HG02870 (cell line): ENCODE results near the gene SLIT1.
A peak's percentile ranks its signal among the peaks of the same experiment; 100 is the strongest.

Source experiments
- ATAC-seq: cut with Tn5 transposase; IDR thresholded peaks from one replicate; pipeline ENCODE4 v1.9.1; 2021; ENCODE audit warnings: mild to moderate bottlenecking, moderate library complexity; ENCODE audit not compliant: unreplicated experiment

SLIT1 gene

GRCh38 chr10:96986200-96986856 is 199.4 kb downstream of the SLIT1 start:
- no peak for ATAC-seq

DNA sequence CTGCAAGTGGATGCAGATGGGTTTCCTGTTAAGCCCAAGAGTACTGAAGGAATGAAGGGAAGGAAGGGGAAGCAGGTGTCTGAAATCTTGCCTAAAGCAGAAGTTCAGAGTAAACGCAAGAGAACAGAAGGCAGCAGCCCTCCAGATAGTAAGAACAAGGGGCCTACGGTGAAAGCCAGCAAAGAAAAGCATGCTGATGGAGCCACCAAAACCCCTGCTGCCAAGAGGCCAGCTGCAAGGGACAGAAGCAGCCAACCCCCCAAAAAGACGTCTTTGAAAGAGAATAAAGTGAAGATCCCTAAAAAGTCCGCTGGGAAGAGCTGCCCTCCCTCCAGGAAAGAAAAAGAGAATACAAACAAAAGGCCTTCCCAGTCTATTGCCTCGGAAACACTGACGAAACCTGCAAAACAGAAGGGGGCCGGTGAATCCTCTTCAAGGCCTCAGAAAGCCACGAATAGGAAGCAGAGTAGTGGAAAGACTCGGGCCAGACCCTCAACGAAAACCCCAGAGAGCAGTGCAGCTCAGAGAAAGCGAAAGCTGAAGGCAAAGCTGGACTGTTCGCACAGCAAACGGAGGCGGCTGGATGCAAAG is 201.1 kb downstream of the SLIT1 start:
- ATAC-seq = no peak

DNA sequence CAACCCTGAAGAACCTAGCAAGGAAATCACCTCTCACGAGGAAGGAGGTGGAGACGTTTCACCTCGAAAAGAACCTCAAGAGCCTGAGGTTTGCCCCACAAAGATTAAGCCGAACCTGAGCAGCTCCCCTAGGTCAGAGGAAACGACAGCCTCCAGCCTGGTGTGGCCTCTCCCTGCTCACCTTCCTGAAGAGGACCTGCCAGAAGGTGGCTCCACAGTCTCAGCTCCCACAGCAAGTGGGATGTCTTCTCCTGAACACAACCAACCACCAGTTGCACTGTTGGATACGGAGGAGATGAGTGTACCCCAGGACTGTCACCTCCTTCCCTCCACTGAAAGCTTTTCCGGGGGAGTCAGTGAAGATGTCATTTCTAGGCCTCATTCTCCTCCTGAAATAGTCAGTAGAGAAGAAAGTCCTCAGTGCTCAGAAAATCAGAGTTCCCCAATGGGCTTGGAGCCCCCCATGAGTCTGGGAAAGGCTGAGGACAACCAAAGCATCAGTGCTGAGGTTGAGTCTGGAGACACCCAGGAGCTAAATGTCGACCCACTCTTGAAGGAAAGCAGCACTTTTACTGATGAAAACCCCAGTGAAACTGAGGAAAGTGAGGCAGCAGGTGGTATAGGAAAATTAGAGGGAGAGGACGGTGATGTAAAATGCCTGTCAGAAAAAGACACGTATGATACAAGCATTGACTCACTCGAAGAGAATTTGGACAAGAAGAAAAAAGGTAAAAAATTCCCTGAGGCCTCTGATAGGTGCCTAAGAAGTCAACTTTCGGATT is 203.4 kb downstream of the SLIT1 start:
- ATAC-seq = no peak

- peak; percentile 78 for ATAC-seq
Measured at GRCh38 chr10:96978621-96979154, 207.1 kb downstream of the SLIT1 start.

- ATAC-seq = no peak
Measured at GRCh38 chr10:96975136-96975535, 210.6 kb downstream of the SLIT1 start.

- no peak for ATAC-seq
Measured at GRCh38 chr10:96973809-96974747, 211.7 kb downstream of the SLIT1 start.

DNA sequence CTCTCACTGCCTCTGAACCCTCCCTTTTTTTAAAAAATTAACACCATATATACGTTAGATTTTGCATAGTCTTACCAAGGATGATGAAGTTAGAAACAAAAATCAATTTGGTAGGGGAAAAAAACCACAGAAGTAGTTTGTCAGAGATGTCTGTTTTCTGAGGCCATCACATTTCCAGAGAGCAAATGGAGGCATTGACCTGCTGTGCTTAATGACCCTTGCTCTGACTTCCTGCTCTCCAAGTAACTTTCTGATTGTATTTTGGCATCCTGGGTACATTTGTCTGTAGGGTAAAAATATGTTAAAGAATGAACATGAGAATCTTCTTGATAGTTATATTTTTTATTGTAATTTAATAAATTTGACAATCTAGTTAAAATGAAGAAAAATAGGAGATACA is 213.5 kb downstream of the SLIT1 start:
- ATAC-seq = no peak

DNA sequence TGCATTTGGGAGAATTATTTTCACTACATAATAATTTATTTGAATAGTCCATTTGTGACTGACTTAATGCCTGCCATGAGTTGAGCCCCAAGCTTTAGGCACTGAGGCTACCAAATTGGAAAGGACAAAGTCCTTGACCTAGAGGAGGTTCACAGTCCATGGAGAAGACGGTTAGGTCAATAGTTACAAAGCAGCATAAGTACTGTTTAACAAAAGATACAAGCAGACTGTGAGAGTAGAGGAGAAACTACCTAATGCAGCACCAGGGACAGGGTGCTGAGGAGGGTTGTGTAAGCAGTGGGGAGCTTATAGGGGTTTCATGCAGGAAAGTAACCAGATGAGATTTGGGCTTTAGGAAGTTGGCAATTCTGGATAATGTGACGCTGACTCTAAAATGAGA is 214.4 kb downstream of the SLIT1 start:
- ATAC-seq = no peak

DNA sequence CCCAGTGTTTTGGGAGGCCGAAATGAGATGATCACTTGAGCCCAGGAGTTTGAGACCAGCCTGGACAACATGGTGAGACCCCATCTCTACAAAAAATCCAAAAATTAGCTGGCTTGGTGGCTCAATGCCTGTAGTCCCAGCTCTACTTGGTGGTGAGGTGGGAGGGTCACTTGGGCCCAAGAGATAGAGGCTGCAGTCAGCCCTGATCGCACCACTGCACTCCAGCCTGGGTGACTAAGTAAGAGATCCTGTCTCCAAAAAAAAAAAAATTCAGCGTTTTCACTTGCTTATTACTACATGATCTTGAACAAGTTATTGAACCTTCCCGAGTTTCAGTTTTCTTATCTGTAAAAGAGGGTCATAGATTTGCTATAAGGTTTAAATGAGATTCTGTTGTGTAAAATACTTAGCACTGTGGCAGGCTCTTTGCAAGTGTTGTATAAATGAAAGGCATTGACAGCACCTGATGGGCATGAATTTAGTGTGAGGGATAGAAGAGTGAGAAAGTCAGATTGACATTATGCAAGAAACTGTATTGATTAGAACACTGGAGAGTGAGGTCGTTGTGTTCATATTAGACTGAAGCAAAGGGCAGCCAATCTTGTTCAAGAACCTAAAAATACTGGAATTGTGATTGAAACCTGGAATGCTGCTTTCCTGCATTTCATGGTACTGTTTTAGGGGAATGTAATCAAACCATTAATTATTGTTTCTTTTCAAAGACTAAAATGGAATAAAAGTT is 216.9 kb downstream of the SLIT1 start:
- ATAC-seq = no peak

DNA sequence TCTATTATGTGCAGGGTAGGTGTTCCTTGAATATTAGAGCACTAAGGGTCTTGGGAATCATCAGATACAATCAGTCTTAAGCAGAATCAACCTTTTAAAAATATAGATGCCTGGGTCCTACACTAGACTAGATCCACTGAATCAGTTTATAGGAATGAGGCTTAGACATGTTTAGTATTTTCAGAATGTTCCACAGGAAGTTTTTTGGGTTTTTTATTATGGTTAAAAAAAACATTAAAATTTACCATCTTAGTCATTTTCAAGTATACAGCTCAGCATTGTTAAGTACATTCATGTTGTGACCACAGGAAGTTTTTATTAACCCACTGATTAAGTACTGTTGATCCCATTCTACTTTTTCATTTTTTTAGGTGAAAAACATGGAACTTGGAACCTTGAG is 217.9 kb downstream of the SLIT1 start:
- no peak for ATAC-seq

DNA sequence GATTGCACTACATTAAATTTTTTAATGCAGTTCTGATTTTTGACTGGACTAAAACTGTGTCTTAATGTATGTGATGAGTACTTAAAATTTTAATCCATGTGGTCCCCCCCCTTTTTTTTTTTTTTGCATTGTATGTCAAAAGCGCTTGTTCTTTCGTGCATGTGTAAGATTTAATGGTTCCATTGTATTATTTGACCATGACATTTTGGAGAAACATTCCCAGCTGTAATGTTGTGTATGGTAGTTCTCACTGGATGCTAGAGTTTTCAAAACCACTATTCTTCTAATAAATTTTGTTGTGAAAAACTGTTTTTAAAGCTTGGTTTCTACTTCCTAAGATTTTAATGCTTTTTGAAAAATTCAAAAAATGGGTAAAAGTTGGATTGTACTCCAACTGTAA is 221.6 kb downstream of the SLIT1 start:
- ATAC-seq = no peak

DNA sequence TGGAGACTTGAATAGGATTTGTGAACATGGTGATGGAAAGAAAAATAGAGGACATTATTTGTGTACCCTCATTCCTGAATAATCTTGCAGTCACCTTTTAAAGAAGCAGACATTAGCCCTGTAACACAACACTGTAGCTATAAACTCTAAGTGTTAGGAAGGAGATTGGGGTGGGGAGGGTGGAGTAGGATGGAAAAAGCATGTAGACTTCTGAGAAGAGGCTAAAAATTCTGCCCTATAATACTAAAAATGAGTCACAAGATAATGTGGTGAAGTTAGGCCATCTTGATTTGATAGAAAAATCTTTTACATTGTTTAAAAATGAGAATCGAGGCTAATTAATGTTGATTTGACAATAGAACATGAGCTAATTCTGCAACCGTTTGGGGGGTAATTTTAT is 224.9 kb downstream of the SLIT1 start:
- ATAC-seq = no peak

- no peak for ATAC-seq
Measured at GRCh38 chr10:96959733-96960132, 226.0 kb downstream of the SLIT1 start.

- no peak for ATAC-seq
Measured at GRCh38 chr10:96958071-96958470, 227.7 kb downstream of the SLIT1 start.

- no peak for ATAC-seq
Measured at GRCh38 chr10:96955794-96956193, 230.0 kb downstream of the SLIT1 start.

DNA sequence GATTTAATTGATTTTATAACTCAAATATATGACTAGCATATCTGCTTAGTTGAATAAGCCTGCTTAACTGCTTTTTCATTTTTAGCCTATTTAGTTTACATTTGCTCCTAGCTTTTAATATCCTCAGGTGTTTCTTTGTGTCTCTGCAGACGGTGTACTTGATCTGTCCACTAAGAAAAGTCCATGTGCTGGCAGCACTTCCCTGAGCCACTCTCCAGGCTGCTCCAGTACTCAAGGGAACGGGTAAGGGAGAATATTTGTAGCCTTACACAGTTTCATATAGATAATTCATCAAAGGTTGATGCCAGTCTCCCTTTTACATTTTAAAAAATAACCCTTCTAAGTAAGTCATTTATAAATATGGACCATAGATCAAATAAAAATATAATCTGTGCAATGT is 233.8 kb downstream of the SLIT1 start:
- no peak for ATAC-seq

GRCh38 chr10:96949039-96949683 is 236.6 kb downstream of the SLIT1 start:
- no peak for ATAC-seq
